ENCODE measurements around the gene UBE2Q1. TPM values are rescaled to one million over a fixed set of nuclear protein-coding genes. Genes with fewer than 3 reads are reported as not detected.

The UBE2Q1 gene
- 23.9 TPM for total RNA-seq

GRCh38 chr1:154557939-154558719, at the start of gene UBE2Q1:
Gene UBE2Q1, minus strand, starts transcription at chr1:154558662. Its CDS starts 109 bp downstream, at chr1:154558553.

GRCh38 chr1:154607609-154608396, 49.3 kb upstream of the UBE2Q1 start, which contains the start of gene ADAR:
Gene ADAR, minus strand, starts transcription at chr1:154608186. Its CDS starts 180 bp downstream, at chr1:154608006.

GRCh38 chr1:154567386-154568156, 9.1 kb upstream of the UBE2Q1 start, which contains the start of gene CHRNB2:
Gene CHRNB2, plus strand, starts transcription at chr1:154567778. Its CDS starts 267 bp downstream, at chr1:154568045.

GRCh38 chr1:154502066-154502743, 56.3 kb downstream of the UBE2Q1 start, which contains the start of the genes SHE and TDRD10:
Gene SHE, minus strand, starts transcription at chr1:154502412. Its CDS starts 386 bp downstream, at chr1:154502026.
Gene TDRD10, plus strand, starts transcription at chr1:154502219. Its CDS starts 4,685 bp downstream, at chr1:154506904.

Other genes with a start within 250 kb of the UBE2Q1 start
- 0.12 TPM for gene AQP10, start 237.6 kb downstream of the UBE2Q1 start, total RNA-seq
- gene ATP8B2, start 233.1 kb downstream of the UBE2Q1 start, total RNA-seq: 57.7 TPM
- gene IL6R, start 153.3 kb downstream of the UBE2Q1 start, total RNA-seq: 22.2 TPM
- gene TDRD10, start 56.4 kb downstream of the UBE2Q1 start, total RNA-seq: 1.8 TPM
- gene SHE, start 56.2 kb downstream of the UBE2Q1 start, total RNA-seq: 14.1 TPM
- gene CHRNB2, start 9.1 kb upstream of the UBE2Q1 start, total RNA-seq: 0.35 TPM
- gene ADAR, start 49.5 kb upstream of the UBE2Q1 start, total RNA-seq: 136 TPM